B cell (primary cell): Measurements from ENCODE around the gene CARS2.

Experiments
- EZH2 ChIP-seq: IDR thresholded peaks from 2 replicates; pipeline ENCODE4 v1.6.1; 2012; ENCODE audit warnings: borderline replicate concordance, low read depth, mild to moderate bottlenecking, moderate library complexity, low read length; ENCODE audit not compliant: insufficient read depth, poor library complexity, severe bottlenecking
- TF ChIP-seq, protein P1 (sequence below): fragments of 200-600 bp; IDR thresholded peaks from one replicate; pipeline ENCODE4 v1.8.0; 2022; ENCODE audit warnings: antibody characterized with exemption, mild to moderate bottlenecking

DNA sequence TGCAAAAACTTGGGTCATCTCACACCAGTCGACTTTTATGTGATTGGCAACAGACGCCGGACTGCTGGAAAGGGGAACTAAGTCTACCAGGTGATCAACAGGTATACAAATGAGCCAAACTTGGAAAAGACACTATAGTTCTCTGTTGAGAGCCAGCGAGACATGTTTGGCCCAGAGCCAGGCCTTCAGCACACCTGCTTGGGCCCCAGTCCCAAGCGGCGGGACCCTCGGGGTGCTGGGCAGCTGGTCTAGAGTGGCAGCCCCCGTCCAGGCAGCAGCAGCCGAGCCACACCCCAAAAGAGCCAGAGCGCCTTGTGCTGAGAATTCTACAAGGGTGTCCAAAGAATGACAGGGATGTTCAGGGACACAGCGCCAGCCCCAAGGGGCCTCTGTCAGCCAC lies 62.6 kb downstream of the CARS2 start:
- TF ChIP-seq, protein P1, sequence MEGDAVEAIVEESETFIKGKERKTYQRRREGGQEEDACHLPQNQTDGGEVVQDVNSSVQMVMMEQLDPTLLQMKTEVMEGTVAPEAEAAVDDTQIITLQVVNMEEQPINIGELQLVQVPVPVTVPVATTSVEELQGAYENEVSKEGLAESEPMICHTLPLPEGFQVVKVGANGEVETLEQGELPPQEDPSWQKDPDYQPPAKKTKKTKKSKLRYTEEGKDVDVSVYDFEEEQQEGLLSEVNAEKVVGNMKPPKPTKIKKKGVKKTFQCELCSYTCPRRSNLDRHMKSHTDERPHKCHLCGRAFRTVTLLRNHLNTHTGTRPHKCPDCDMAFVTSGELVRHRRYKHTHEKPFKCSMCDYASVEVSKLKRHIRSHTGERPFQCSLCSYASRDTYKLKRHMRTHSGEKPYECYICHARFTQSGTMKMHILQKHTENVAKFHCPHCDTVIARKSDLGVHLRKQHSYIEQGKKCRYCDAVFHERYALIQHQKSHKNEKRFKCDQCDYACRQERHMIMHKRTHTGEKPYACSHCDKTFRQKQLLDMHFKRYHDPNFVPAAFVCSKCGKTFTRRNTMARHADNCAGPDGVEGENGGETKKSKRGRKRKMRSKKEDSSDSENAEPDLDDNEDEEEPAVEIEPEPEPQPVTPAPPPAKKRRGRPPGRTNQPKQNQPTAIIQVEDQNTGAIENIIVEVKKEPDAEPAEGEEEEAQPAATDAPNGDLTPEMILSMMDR: no peak
- no peak for TF ChIP-seq EZH2
